Measurements from ENCODE around the gene PATL2. TPM values are rescaled to one million over a fixed set of nuclear protein-coding genes. Genes with fewer than 3 reads are reported as not detected.

Gene PATL2
- total RNA-seq, 4 donors from 2014 or later: 0.28 to 2.0 (median 2.0) TPM; not detected in 1

GRCh38 chr15:44661576-44661975 lies 49.5 kb downstream of the PATL2 start:
- Histone ChIP-seq H3K27me3 (no peaks in the 10 kb centered on the region), H3K36me3 (no peaks in the 10 kb centered on the region), H3K27ac (no peak overlapping the region), H3K4me1 (no peaks in the 10 kb centered on the region), H3K9me3 (no peaks in the 10 kb centered on the region), H3K4me3 (no peak overlapping the region)
- no peak for DNase-seq
- TF ChIP-seq CTCF (IDR thresholded peaks at IDR 0.05) (no peak), POLR2A (IDR thresholded peaks at IDR 0.05) (no peak)
- intact Hi-C loops (cut with DNase I; ENCODE audit: low total_unique reads): no loop called here

GRCh38 chr15:44659056-44659455 lies 52.1 kb downstream of the PATL2 start:
- no peak for TF ChIP-seq CTCF (IDR thresholded peaks at IDR 0.05)
- no peak for TF ChIP-seq POLR2A (IDR thresholded peaks at IDR 0.05)
- no peaks in the 10 kb centered on the region for H3K36me3 ChIP-seq
- H3K27ac ChIP-seq: no peak overlapping the region
- DNase-seq: no peak
- H3K4me3 ChIP-seq: no peak overlapping the region
- intact Hi-C loops (cut with DNase I; ENCODE audit: low total_unique reads): no loop called here
- no peaks in the 10 kb centered on the region for H3K9me3 ChIP-seq
- no peaks in the 10 kb centered on the region for H3K4me1 ChIP-seq
- H3K27me3 ChIP-seq: no peaks in the 10 kb centered on the region

- Histone ChIP-seq H3K4me1 (no peaks in the 10 kb centered on the region), H3K27ac (no peak overlapping the region), H3K9me3 (no peaks in the 10 kb centered on the region), H3K4me3 (no peak overlapping the region), H3K36me3 (no peaks in the 10 kb centered on the region), H3K27me3 (no peaks in the 10 kb centered on the region)
- intact Hi-C loops (cut with DNase I; ENCODE audit: low total_unique reads): no loop called here
- DNase-seq: no peak
- no peak for TF ChIP-seq CTCF (IDR thresholded peaks at IDR 0.05)
- no peak for TF ChIP-seq POLR2A (IDR thresholded peaks at IDR 0.05)
Measured at GRCh38 chr15:44657378-44657777, 53.7 kb downstream of the PATL2 start.

GRCh38 chr15:44656913-44657312 lies 54.2 kb downstream of the PATL2 start:
- no peaks in the 10 kb centered on the region for H3K4me1 ChIP-seq
- H3K36me3 ChIP-seq: no peaks in the 10 kb centered on the region
- no peak overlapping the region for H3K27ac ChIP-seq
- no peak for TF ChIP-seq CTCF (IDR thresholded peaks at IDR 0.05)
- no peak for TF ChIP-seq POLR2A (IDR thresholded peaks at IDR 0.05)
- DNase-seq: no peak
- no peak overlapping the region for H3K4me3 ChIP-seq
- H3K27me3 ChIP-seq: no peaks in the 10 kb centered on the region
- no peaks in the 10 kb centered on the region for H3K9me3 ChIP-seq
- intact Hi-C loops (cut with DNase I; ENCODE audit: low total_unique reads): no loop called here

- no peak for DNase-seq
- no peaks in the 10 kb centered on the region for H3K36me3 ChIP-seq
- intact Hi-C loops (cut with DNase I; ENCODE audit: low total_unique reads): no loop called here
- no peak for TF ChIP-seq CTCF (IDR thresholded peaks at IDR 0.05)
- TF ChIP-seq POLR2A (IDR thresholded peaks at IDR 0.05): no peak
- H3K27ac ChIP-seq: no peak overlapping the region
- no peaks in the 10 kb centered on the region for H3K4me1 ChIP-seq
- no peaks in the 10 kb centered on the region for H3K9me3 ChIP-seq
- no peaks in the 10 kb centered on the region for H3K27me3 ChIP-seq
- no peak overlapping the region for H3K4me3 ChIP-seq
Measured at GRCh38 chr15:44656298-44656697, 54.8 kb downstream of the PATL2 start.
